SK-N-MC (cell line): Measurements from ENCODE around the gene MMS19.
"Not testable (repeated sequence)": the region's sequence is repeated elsewhere in the genome, so short reads cannot be mapped to it uniquely, and the experiment has no call there.

Experiments used
- DNase-seq: peaks from one replicate; pipeline ENCODE4 v3.0.0-alpha.2; 2011; ENCODE audit warnings: low read depth, low spot score
- H3K27ac ChIP-seq: fragments of 200-600 bp; sonication (generic); 2 replicates; pipeline ENCODE4 v1.5.1; 2016; ENCODE audit warnings: mixed run types
- H3K36me3 ChIP-seq: fragments of 200-600 bp; sonication (generic); 2 replicates; pipeline ENCODE4 v1.6.1; 2017; ENCODE audit warnings: antibody characterized with exemption, low read length, mixed read lengths; ENCODE audit not compliant: insufficient read depth
- H3K4me3 ChIP-seq: fragments of 200-600 bp; sonication (generic); 2 replicates; pipeline ENCODE4 v1.5.1; 2016
- H3K9ac ChIP-seq: fragments of 200-600 bp; sonication (generic); 2 replicates; pipeline ENCODE4 v1.8.0; 2017; ENCODE audit warnings: mixed run types, mixed read lengths; ENCODE audit not compliant: insufficient read length
- H3K9me3 ChIP-seq: fragments of 200-600 bp; sonication (generic); 2 replicates; pipeline ENCODE4 v1.6.1; 2017; ENCODE audit warnings: low read depth, mild to moderate bottlenecking, antibody characterized with exemption, low read length, moderate library complexity, mixed read lengths
- EZH2 ChIP-seq: fragments of 200-600 bp; sonication (generic); IDR thresholded peaks from one replicate; pipeline ENCODE4 v1.6.1; 2017; ENCODE audit warnings: antibody characterized with exemption
- FOXP2 ChIP-seq: optimal IDR thresholded peaks from 2 replicates; pipeline ENCODE3; 2011; ENCODE audit warnings: mild to moderate bottlenecking, moderate library complexity; ENCODE audit not compliant: insufficient read depth; ENCODE audit errors: extremely low read length, control extremely low read depth
- POLR2AphosphoS5 ChIP-seq: IDR thresholded peaks from 2 replicates; pipeline ENCODE4 v1.6.1; 2012; ENCODE audit warnings: mild to moderate bottlenecking, low read depth, low read length, borderline replicate concordance

The MMS19 gene

GRCh38 chr10:97482381-97482780 lies 15.8 kb downstream of the MMS19 start:
- Histone ChIP-seq H3K4me3 (no peak overlapping the region), H3K36me3 (peaks cover 12% of the 10 kb centered on the region; the same call in 1 of the 2 replicates), H3K9me3 (no peaks in the 10 kb centered on the region), H3K27ac (no peak overlapping the region), H3K9ac (no peak overlapping the region)
- TF ChIP-seq FOXP2 (no peak), POLR2AphosphoS5 (no peak)
- no peak for DNase-seq

GRCh38 chr10:97481071-97481470 lies 17.2 kb downstream of the MMS19 start:
- Histone ChIP-seq H3K4me3 (no peak overlapping the region), H3K27ac (no peak overlapping the region), H3K36me3 (peaks cover 20% of the 10 kb centered on the region; the same call in 1 of the 2 replicates), H3K9me3 (no peaks in the 10 kb centered on the region), H3K9ac (no peak overlapping the region)
- no peak for DNase-seq
- no peak for TF ChIP-seq EZH2
- TF ChIP-seq FOXP2: no peak
- no peak for TF ChIP-seq POLR2AphosphoS5

DNA sequence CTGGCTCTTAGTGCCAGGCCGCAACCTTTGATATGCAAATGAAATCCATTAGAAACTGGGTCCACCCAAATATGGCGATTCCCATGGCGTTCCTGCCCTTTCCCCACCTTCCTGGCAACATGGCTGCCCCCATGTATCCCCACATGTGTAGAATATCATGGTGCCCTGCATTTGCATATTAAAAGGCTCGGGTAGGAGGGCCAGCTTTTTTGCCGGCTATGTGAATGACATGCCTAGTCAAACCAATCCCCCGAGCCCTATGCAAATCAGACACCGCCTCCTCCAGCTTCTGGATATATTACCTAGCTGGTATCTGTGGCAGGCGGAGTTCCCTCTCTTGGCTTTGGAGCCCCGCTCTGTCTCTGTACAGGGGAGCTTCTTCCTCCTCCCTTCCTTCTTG lies 18.3 kb downstream of the MMS19 start:
- no peak overlapping the region for H3K27ac ChIP-seq
- H3K4me3 ChIP-seq: no peak overlapping the region
- H3K9ac ChIP-seq: no peak overlapping the region
- H3K36me3 ChIP-seq: peaks cover 27% of the 10 kb centered on the region; the same call in 1 of the 2 replicates
- H3K9me3 ChIP-seq: no peaks in the 10 kb centered on the region
- no peak for TF ChIP-seq POLR2AphosphoS5
- no peak for TF ChIP-seq EZH2
- TF ChIP-seq FOXP2: no peak
- DNase-seq: no peak

DNA sequence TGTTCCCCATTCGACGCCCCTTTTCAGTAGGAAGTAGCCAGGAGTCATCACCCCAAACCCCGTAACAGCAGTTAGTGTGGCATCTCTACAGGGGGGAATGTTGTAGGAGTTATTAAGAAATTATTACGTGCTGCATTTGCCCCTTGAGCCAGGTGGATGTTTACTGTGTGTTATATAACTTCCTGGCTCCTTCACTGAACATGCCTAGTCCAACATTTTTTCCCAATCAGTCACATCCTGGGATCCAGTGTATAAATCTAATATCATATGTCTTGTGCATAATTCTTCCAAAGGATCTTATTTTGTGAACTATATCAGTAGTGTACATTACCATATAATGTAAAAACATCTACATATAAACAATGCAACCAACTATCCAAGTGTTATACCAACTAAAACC lies 18.8 kb downstream of the MMS19 start:
- H3K9ac ChIP-seq, DNase-seq, H3K27ac ChIP-seq, H3K9me3 ChIP-seq, H3K4me3 ChIP-seq: not testable (repeated sequence)
- H3K36me3 ChIP-seq: peaks cover 32% of the 10 kb centered on the region

DNA sequence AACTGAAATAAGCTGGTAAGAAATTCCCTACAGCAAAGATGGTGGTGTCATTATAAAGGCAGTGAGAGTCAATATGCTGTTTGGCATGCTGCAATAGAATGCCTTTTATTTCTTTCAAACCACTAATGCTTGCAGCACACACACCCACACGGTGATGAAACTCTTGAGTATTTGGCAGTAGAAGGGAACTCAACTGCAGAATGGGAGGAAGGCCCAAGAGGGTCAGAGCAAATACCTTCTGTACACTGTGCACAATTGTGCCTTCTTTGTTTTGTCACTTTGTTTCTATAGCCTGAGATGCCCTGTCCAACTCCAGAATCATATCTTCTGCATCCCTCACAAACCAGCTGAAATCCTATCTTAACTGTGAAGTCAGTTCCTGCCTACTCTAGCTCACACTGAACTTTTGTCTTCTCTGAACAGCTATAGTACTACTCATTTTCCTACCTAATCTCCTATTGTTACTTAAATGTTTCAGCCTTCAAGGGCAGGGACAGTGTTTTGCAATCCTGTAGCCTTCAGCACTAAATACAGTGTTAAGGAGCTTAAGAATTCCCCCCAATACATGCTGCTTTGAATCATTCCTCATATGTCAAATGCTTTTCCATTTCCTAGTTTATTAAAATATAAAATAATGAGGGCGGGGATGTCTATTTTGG lies 22.2 kb downstream of the MMS19 start:
- Histone ChIP-seq H3K9ac (no peak overlapping the region), H3K36me3 (peaks cover 38% of the 10 kb centered on the region), H3K27ac (no peak overlapping the region), H3K4me3 (no peak overlapping the region), H3K9me3 (no peaks in the 10 kb centered on the region)
- TF ChIP-seq FOXP2: no peak
- no peak for DNase-seq

- H3K27ac ChIP-seq: no peak overlapping the region
- H3K36me3 ChIP-seq: peaks cover 39% of the 10 kb centered on the region
- no peak overlapping the region for H3K4me3 ChIP-seq
- H3K9me3 ChIP-seq: no peaks in the 10 kb centered on the region
- TF ChIP-seq EZH2 (no peak), FOXP2 (no peak), POLR2AphosphoS5 (no peak)
- no peak for DNase-seq
- H3K9ac ChIP-seq: no peak overlapping the region
These were observed 23.3 kb downstream of the MMS19 start for GRCh38 chr10:97474918-97475317.

- not testable (repeated sequence) for DNase-seq, H3K27ac ChIP-seq, H3K4me3 ChIP-seq, H3K9me3 ChIP-seq, H3K9ac ChIP-seq
- peaks cover 24% of the 10 kb centered on the region for H3K36me3 ChIP-seq
These were observed 29.4 kb downstream of the MMS19 start for GRCh38 chr10:97468781-97469180.

GRCh38 chr10:97468162-97468561 lies 30.1 kb downstream of the MMS19 start:
- peaks cover 26% of the 10 kb centered on the region for H3K36me3 ChIP-seq
- no peak overlapping the region for H3K27ac ChIP-seq
- no peaks in the 10 kb centered on the region for H3K9me3 ChIP-seq
- H3K9ac ChIP-seq: no peak overlapping the region
- DNase-seq: no peak
- no peak overlapping the region for H3K4me3 ChIP-seq
- TF ChIP-seq POLR2AphosphoS5 (no peak), FOXP2 (no peak), EZH2 (no peak)

- Histone ChIP-seq H3K9ac (no peak overlapping the region), H3K4me3 (no peak overlapping the region), H3K36me3 (peaks cover 37% of the 10 kb centered on the region), H3K27ac (no peak overlapping the region), H3K9me3 (no peaks in the 10 kb centered on the region)
- no peak for DNase-seq
- TF ChIP-seq EZH2 (no peak), FOXP2 (no peak), POLR2AphosphoS5 (no peak)
These were observed 31.5 kb downstream of the MMS19 start for GRCh38 chr10:97466755-97467154.

- DNase-seq: no peak
- H3K4me3 ChIP-seq: no peak overlapping the region
- H3K27ac ChIP-seq: no peak overlapping the region
- no peaks in the 10 kb centered on the region for H3K9me3 ChIP-seq
- TF ChIP-seq POLR2AphosphoS5 (no peak), EZH2 (no peak), FOXP2 (no peak)
- no peak overlapping the region for H3K9ac ChIP-seq
- peaks cover 41% of the 10 kb centered on the region for H3K36me3 ChIP-seq
These were observed 32.2 kb downstream of the MMS19 start for GRCh38 chr10:97465982-97466381.
